ENCODE measurements around the gene TPSAB1.
"Not testable (repeated sequence)": the region's sequence is repeated elsewhere in the genome, so short reads cannot be mapped to it uniquely, and the experiment has no call there.

Gene TPSAB1

DNA sequence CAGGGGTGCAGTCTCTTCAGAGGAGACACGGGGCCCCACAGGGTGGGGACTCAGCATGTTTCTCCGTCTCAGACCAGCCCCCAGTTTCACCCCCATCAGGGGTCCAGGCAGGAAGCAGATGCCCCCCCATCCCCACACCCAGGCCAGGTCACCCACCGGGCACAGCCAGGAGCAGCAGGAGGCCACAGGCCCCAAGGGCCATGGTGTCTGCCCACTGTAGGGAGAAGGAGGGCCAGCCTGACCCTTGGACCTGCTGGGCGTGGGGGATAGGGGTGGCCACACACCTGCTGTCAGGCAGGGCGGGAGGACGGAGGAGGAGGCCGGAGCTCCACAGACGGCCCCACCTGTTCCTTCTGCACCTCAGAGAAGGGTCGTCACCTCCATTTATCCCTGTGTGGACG is 15.5 kb upstream of the TPSAB1 start, which contains the start of gene TPSG1:
Gene TPSG1 (minus strand): TSS at position 218 of the 401 bp plus-strand sequence. CDS start 16 bp downstream, at position 202.
- no peak for DNase-seq

DNA sequence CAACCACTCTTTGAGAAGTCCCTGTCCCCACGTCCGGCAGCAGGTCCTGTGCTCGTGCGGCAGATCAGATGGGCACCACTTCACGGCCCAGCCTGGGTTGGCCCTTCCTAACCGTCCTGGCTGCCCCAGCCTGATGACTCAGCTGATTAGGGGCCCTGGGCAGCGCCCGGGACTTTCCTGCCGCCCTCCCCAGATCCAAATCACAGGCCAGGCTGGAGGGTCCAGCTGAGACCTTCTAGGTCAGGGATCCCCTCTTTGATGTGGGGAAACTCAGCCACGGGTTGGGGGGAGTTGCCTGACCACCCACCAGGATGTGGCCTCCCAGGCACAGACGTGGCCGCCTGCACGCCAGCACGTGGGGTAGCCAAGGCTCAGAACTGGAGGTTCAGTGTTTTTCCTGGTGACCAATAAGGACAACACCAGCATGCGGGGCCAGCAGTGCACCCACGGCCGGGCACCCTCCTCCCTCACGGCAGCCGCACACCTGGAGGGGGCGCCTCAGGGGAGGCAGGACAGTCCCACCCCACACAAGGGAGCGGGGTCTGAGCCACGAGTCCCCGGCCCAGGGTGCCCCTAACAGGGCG is 14.7 kb upstream of the TPSAB1 start:
- not testable (repeated sequence) for DNase-seq

DNA sequence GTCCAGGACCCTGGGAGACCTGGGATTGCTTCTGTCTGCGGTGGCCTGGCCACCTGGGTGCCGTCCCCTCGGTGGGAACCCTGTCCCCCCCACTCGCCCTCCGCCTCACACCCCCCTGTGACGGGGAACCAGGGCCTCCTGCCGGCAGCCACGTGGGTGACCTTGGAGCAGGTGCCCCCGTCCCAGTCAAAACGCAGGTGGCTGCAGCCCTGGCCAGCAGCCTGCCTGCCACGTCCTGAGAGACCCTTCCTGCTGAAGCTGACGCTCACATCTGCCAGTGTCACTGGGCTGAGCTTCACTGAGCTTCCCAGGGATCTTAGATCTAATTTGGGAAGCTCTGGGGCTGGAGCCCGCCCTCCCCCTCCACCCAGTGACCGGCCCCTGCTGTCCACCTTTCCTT is 13.8 kb upstream of the TPSAB1 start:
- not testable (repeated sequence) for DNase-seq

DNA sequence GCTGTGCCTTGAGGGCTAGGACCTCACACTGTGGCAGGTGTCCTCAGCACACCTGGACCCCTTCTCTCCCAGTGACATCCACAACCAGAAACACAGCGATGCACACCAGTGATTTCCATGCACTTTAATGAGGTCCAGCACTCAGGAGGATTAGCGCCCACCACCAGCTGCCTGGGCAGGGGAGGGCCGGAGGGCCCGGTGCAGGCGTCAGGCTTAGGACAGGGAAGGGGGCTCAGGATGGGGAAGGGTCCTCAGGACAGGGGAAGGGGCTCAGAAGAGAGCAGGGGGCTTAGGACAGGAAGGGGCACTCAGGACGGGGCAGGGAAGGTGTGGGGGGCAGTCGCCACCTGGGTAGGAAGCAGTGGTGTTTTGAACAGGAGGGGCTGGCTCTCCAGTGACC is 12.3 kb upstream of the TPSAB1 start:
- not testable (repeated sequence) for DNase-seq

DNA sequence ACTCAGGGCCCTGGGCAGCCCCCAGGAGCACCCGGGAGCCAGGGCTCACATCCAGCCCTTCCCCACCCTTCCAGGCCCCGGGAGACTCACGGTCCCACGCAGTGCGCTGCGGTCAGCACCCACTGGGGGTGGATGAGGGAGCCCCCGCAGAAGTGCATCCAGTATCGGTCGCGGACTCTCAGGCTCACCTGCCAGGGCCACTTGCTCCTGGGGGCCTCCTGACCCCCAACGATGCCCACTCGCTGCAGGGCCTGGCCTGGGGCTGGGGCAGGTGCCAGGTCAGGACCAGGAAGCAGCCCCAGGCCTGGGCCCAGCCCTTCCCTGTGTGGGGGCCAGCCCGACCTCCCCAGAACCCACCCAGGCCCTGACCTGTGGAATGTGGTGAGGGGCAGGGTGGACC is 11.0 kb upstream of the TPSAB1 start:
- DNase-seq, result not testable (repeated sequence)

DNA sequence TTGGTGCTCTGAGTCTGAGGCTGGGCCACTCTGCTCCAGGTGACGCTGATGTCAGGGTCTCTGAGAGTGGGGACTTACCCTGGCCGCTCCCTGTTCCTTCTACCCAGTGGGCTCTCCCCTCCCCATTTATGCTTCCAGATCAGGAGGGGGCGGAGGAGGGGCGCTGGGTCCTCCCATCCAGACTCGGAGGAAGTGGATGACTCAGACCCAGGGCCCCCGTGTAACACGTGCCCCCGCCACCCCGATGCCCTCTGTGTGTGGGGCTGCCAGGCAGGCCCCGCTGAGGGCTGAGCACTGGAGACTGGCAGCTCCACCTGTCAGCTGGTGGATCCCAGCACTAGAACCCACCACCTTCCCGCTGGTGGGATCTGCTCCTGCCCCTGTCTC is 10.4 kb upstream of the TPSAB1 start, which contains the start of gene TPSB2:
Gene TPSB2 (minus strand): TSS at position 101 of the 387 bp plus-strand sequence. CDS start 233 bp downstream, outside the sequence.
- not testable (repeated sequence) for DNase-seq

DNA sequence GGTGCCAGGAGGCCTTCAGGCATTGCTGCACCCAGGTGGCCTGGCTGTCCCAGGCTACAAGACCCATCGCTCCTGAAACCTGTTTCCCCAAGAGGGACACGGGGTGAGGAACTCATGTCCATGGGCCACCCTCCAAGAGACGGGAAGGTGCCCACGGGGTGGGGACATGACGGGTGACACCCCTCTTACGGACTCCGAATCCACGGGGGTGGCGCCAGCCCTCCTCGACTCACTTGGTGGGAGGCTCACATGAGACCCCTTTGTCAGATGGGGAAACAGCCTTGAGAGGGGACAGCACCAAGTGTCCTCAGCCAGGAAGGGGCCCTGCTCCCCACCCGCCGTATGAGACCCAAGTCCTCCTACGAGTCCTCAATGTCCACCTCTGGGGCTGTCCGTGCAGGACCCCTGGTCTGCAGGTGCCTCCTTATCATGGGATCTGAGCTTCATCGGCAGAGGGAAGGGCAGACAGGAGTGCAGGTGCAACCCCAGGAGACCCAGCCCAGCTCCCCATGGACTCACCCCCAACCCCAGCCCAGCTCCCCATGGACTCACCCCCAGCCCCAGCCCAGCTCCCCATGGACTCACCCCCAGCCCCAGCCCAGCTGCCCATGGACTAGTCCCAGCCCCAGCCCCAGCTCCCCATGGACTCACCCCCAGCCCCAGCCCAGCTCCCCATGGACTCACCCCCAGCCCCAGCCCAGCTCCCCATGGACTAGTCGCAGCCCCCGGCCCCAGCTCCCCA is 9.9 kb upstream of the TPSAB1 start:
- DNase-seq, result not testable (repeated sequence)

DNA sequence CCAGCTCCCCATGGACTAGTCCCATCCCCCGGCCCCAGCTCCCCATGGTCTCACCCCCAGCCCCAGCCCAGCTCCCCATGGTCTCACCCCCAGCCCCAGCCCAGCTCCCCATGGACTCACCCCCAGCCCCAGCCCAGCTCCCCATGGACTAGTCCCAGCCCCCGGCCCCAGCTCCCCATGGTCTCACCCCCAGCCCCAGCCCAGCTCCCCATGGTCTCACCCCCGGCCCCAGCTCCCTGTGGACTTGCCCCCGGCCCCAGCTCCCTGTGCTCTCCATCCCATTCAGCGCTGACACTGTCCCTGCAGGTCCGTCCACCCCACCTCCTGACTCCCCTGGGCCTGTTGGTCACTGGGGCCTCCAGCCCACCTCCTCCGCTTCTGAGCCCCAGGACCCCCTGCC is 9.2 kb upstream of the TPSAB1 start:
- DNase-seq, result not testable (repeated sequence)

DNA sequence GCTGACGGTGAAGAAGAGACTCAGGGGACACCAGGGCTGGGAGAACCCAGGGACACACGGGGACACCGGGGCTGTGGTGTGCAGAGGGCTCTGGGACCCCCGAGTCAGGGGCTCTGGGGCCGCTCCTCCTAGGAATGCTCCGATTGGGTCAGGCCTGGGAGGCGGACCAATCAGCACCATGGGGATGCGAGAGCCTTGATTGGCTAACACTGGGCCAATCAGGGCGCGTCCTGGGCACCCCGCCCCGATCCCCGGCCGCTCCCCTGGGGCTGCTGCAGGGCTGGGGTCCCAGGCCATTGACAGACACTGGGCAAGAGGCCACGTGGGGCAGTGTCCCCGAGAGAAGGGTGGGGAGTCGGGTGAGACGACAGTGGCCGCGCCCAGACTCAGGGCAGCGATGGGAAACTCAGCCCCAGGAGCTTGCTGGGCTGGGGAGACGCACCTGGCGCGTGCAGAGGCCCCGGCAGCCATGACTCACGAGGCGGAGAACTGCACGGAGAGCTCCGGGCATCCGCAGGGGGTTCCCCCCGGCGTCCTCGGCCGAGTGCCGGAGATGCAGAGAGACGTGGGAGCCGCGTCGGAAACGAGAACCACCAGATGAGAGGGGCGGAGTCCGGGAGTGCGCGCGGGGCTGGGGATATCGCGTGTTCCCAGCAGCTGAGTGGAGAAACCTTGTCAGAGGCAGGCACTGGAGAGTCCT is 8.3 kb upstream of the TPSAB1 start:
- DNase-seq, result not testable (repeated sequence)

DNA sequence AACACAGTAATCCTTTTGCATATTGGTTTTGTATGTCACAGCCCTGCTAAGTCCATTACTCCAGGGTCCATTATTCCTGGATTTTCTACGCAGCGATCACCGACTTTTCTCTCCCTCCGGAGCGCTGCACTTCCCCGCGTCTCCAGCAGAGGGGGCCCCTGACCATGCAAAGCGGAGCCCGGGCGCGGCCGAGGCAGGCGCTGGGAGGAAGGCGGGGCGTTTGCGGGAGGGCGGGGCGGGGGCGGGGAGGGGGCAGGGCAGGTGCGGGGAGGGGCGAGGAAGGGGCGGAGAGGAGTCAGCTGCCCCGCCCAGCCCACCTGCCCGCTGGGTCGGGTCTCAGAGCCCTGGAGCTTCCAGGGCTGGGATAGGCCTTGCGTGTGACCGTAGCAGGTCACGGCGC is 3.8 kb upstream of the TPSAB1 start:
- not testable (repeated sequence) for DNase-seq

DNA sequence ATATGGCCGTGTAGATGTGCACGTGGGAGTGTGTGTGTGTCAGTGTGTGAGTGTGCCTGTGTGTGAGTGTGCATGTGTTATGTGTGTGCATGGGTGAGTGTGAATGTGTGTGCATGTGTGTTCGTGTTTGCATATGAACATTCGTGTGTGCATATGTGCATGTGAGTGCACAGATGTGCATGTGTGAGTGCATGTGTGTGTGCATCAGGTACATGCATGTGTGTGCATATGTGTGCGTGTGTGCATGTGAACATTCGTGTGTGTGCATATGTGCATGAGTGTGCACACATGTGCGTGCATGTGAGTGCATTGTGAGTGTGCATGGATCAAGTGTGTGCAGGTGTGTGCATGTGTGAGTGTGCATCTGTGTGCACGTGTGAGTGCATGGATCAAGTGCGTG is 2.5 kb upstream of the TPSAB1 start:
- DNase-seq, result no peak

DNA sequence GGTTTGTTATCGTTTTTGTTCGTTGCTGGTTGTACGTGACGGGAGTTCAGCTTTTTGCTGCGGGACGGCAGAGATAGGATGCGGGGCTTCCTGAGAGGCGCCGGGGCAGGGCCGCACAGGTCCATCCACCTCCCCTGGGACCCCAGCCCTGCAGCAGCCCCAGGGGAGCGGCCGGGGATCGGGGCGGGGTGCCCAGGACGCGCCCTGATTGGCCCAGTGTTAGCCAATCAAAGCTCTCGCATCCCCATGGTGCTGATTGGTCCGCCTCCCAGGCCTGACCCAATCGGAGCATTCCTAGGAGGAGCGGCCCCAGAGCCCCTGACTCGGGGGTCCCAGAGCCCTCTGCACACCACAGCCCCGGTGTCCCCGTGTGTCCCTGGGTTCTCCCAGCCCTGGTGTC is 1.6 kb upstream of the TPSAB1 start:
- not testable (repeated sequence) for DNase-seq

DNA sequence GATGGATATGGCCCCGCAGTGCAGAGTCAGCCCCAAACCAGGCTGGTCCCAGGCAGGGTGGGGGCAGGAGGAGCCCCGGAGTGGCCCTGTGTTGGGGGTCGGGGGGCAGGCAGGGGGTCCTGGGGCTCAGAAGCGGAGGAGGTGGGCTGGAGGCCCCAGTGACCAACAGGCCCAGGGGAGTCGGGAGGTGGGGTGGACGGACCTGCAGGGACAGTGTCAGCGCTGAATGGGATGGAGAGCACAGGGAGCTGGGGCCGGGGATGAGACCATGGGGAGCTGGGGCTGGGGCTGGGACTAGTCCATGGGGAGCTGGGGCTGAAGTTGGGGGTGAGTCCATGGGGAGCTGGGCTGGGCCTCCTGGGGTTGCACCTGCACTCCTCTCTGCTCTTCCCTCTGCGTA is 930 bp upstream of the TPSAB1 start:
- not testable (repeated sequence) for DNase-seq

DNA sequence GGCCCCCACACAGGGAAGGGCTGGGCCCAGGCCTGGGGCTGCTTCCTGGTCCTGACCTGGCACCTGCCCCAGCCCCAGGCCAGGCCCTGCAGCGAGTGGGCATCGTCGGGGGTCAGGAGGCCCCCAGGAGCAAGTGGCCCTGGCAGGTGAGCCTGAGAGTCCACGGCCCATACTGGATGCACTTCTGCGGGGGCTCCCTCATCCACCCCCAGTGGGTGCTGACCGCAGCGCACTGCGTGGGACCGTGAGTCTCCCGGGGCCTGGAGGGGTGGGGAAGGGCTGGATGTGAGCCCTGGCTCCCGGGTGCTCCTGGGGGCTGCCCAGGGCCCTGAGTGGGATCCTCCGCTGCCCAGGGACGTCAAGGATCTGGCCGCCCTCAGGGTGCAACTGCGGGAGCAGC is 576 bp downstream of the TPSAB1 start:
- DNase-seq, result not testable (repeated sequence)

DNA sequence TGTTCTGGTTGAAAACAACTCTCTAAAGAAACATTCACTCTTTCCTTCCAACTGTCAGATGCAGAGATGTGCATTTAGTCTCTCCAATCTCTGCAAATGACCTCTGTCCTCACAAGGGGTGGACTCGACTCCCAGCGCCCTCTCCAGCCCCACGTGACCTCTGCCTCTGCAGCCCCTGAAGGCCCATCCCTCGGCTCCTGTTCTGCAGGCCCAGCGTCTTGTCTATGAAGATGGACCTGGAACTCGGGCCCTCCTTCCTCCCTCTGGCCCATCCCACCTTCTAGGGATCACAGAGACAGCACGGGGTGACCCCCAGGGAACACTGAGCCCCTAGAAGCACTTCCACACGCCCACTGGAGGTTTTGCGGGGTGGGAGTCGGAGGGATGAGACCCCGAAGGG is 2.9 kb downstream of the TPSAB1 start:
- not testable (repeated sequence) for DNase-seq

DNA sequence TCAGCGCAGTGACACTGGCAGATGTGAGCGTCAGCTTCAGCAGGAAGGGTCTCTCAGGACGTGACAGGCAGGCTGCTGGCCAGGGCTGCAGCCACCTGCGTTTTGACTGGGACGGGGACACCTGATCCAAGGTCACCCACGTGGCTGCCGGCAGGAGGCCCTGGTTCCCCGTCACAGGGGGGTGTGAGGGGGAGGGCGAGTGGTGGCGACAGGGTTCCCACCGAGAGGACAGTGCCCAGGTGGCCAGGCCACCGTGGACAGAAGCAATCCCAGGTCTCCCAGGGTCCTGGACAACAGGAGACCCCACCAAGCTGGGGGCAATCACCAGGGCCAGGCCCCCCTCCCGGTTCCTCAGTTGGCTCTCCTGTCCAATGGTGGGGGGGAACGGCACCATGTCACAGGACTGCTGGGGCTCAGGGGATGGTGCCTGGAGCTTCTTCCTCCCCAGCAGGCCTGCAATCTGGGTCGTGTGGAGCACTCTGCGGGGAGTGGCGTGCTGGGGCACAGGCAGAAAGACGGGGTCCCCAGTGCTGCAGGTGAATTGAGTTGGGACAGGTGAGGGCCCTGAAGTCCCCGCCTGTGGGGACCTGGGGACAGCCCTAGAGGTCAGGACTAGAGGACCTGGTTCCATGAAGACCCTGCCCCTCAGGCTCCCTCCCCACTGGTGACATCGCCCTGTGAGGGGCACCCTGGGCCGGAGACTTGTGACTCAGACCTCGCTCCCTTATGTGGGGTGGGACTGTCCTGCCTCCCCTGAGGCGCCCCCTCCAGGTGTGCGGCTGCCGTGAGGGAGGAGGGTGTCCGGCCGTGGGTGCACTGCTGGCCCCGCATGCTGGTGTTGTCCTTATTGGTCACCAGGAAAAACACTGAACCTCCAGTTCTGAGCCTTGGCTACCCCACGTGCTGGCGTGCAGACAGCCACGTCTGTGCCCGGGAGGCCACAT is 3.7 kb downstream of the TPSAB1 start:
- DNase-seq, result not testable (repeated sequence)

DNA sequence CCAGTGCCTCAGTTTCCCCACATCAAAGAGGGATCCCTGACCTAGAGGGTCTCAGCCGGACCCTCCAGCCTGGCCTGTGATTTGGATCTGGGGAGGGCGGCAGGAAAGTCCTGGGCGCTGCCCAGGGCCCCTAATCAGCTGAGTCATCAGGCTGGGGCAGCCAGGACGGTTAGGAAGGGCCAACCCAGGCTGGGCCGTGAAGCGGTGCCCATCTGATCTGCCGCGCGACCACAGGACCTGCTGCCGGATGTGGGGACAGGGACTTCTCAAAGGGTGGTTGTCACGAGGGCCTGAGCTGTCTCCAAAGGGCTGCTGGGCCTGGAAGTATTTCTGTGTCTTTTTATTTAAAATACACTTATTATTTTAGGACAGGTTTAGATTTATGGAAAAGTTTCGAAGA is 4.4 kb downstream of the TPSAB1 start:
- no peak for DNase-seq

DNA sequence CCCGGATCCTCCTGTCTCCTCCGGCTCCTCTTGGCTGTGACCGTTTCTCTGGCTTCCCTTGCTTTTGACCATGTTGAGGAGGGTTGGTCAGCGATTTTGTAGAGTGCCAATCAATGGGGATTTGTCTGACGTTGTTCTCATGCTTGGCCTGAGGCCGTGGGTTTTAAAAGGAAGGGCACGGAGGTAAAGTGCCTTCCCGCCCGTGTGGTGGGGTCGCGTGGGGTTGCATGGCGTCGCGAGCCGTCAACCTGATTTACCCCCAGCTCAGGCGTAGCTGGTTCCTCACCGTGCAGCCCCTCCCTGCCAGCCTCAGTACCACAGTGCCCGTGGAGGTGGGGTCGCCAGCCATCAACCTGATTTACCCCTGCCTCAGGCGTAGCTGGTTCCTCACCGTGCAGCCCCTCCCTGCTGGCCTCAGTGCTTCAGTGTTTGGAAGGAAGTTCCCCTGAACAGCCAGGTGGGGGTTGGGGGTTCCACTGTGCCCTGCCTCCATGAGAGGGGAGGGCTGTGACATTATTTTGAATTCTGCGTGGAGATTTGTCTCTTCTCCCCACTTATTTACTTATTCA is 5.0 kb downstream of the TPSAB1 start:
- no peak for DNase-seq

DNA sequence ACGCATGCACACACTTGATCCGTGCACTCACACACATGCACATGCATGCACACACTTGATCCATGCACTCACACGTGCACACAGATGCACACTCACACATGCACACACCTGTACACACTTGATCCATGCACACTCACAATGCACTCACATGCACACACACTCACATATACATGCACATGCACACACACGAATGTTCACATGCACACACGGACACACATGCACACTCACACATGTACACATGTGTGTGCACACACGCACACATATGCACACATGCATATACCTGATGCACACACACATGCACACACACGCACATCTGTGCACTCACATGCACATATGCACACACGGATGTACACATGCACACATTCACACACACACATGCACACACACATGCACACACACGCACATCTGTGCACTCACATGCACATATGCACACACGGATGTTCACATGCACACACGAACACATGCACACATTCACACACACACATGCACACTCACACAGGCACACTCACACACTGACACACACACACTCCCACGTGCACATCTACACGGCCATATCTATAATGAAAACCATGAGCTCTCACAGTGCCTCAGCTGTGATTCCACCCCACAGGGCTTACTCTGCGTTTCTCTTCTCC is 7.5 kb downstream of the TPSAB1 start:
- DNase-seq, result not testable (repeated sequence)

DNA sequence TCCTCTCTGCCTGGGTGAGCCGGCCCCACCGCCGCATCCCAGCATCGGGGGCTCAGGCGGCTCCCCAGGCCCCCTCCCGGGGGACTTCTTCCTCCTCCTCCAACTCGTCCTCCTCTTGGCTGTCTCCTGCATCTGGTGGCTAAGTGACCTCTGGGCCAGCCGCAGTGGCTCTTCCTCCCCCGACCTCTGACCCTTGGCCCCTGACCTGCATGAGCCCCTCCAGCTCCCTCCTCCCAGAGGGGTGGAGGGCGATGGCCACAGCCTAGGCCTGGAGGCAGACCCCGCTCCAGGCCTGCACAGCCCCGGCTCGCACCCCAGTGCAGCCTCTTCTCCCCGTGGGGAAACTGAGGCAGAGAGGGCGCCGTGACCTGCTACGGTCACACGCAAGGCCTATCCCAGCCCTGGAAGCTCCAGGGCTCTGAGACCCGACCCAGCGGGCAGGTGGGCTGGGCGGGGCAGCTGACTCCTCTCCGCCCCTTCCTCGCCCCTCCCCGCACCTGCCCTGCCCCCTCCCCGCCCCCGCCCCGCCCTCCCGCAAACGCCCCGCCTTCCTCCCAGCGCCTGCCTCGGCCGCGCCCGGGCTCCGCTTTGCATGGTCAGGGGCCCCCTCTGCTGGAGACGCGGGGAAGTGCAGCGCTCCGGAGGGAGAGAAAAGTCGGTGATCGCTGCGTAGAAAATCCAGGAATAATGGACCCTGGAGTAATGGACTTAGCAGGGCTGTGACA is 8.7 kb downstream of the TPSAB1 start:
- not testable (repeated sequence) for DNase-seq

Data from activated effector memory CD4-positive, alpha-beta T cell treated with Interleukin-2 at 50 U/mL for 16 hours (primary cell).